Hematopoietic multipotent progenitor cell (in vitro differentiated cells): Measurements from ENCODE around the gene ANO2. TPM values are rescaled to one million over a fixed set of nuclear protein-coding genes. Genes with fewer than 3 reads are reported as not detected.
"Not testable (repeated sequence)": the region's sequence is repeated elsewhere in the genome, so short reads cannot be mapped to it uniquely, and the experiment has no call there.

Experiments
- DNase-seq, 3 donors: peaks; one replicate each; pipeline ENCODE4 v3.0.0-alpha.2; 2011 to 2015; ENCODE audit warnings: low read depth in 2 of 3, low spot score in 2 of 3
- total RNA-seq: library from RNA; depleted of rRNA; stranded (reverse); fragments of >200 nt; gene quantifications from one replicate; pipeline ENCODE4 v1.2.3, GENCODE V29; 2012

ANO2 gene
- total RNA-seq, 1 donor, result 0.81 TPM

DNA sequence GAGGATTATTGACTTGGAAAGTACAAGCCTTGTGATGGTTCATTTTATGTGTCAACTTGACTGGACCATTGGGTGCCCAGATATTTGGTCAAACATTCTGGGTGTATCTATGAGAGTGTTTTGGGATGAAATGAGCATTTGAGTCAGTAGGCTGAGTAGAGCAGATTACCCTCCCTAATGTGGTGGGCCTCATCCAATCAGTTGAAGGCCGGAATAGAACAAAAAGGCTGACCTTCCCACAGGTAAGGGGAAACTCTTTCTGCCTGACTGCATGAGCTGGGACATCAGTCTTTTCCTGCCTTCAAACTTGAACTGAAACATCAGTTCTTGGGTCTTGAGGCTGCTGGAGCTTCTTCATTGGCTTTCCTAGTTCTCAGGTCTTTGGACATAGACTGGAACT is 98.1 kb downstream of the ANO2 start:
- DNase-seq, result no peak

DNA sequence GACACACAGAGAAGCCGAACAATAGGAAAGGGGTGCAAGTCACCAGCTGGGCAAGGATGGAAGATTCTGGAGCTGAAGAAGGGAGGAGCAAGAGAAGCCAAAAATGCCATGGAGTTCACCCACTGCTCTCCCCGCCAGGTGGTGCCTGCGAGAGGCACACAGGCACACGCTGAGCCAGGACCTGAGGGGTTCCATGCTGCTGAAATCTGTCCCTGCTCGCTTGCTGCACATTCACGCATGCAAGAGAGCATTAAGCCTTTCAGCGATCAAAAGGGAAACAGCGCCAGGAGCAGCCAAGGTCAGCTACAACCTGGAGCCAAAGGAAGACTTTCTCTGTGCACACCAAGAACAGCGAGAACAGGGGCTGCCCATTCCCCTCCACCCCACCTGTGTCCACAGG is 104.1 kb downstream of the ANO2 start:
- DNase-seq, result no peak

DNA sequence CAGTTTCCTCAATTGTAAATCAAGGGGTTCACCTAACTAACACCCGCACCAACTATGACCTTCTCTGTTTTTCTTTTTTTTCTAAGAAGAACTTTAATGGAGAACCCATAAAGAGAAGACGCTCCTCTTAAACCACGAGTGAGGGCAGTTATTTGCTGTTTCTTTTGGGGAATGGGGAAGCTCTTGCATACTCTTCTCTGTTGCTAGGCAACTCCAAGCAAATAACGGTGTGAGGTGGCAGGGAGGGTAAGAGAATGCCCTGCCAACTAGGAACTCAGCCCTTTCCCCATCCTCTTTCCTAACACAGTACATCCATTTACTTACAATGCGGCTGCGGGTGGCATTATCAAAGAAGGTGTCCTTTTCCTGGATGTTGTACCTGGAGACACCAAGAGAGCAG is 114.9 kb downstream of the ANO2 start:
- peak in 2 of 3 donors; percentile 65 to 90 for DNase-seq

DNA sequence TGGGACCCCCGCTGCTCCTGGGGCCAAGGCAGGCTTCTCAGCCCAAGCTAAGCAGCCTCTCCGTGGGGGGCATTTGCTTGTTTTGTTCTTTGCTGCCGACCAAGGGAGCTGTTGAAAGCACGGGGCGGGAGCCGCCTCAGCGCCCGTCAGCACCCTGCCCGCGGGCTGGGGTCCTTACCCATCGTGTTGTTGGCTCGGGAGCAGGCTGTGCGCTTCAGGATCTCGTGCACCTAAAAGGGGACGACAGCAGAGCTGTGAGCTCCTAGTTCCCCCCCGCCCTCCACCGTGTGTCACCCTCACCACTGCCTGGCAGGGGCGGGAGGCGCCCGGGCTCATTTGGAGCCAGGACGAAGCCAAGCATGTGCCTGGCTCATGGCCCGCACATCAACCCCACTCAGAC is 117.5 kb downstream of the ANO2 start:
- no peak for DNase-seq

DNA sequence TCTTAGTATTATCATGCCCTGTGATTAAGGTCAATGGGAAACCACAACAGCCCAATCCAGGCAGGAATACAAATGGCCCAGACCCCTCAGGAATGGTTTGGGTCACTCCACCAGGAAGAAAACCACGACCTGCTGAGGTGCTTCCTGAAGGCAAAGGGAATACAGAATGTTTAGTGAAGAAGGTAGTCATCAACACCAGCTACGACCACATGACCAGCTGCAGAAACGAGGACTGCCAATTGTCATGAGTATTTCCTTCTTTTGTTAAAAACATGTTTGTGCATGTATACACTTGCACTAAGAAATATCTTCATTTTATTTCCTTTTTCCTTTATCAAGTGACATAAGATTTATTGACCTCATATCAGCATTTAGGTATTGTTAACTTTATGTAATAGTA is 119.3 kb downstream of the ANO2 start:
- DNase-seq, result not testable (repeated sequence)

DNA sequence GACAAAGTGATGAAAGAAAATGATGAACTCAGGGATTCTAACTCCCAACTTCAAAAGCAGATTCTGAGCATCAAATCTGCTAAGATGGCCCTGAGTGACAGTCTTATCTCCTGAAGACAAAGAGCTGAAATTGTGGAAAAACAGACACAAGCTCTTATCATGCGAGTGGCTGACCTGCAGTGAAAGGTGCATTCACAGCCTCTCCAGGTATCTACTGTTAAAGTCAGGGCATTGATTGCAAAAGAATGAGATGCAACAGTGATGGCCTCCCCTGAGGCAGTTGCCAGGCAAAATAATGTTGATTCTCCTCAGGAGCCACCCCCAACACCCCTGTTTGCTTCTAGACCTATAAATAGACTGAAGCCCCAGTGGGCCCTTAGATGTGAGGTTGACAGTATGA is 126.2 kb downstream of the ANO2 start:
- DNase-seq, result not testable (repeated sequence)

DNA sequence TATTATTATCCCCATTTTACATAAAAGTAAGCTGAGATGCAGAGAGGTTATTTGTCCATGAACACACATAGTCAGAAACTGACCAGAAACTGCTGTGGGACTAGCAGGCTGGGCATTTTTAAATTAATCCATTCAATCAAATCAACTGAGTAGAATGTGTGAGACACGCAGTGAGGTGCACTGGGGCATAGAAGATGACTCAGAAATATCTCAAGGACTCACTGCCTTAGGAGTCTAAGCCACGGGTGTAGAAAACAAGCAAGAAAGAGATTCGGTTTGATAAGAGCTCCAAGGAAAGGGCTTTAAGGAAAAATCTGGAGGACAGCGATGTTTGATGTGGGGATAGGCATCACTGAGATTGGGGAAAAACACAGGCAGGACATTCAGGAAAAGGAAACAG is 127.8 kb downstream of the ANO2 start:
- DNase-seq, result no peak

DNA sequence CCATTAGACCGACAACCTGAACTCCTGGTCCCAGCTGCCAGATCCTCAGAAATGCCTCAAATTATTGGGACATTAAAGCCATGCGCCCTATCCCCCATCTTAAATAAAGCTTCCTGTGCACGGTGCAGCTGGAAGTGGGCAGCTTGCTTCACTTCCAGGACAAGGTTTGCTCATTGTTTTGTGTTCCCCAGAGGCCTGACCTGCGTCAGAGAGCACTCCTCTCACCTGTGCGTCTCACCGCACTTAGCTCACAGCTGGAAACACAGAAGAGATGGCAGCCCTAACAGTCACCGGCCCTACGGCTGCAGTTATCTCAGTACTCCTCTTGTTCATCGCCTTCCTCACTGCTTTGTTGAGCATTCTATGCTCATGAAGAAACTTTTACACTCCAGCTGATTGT is 135.5 kb downstream of the ANO2 start:
- no peak for DNase-seq

DNA sequence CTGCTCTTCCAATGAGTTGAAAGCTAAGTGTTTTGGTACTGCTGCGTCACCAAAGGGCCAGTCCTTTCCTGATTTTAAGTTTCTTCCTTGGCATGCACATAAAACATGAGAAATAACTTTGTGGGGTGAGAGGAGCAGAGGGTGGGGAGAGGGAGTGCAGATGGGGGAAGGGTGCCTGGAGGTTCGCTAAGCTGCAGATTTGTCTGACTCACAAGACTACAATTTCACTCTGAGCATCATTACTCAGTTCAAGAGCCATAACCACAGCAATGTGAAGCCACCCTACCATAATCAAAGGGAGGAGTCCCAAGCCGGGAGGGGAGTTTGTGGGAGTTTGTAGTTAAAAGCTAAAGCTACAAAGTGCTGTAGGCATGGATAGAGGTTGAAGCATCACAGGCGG is 136.1 kb downstream of the ANO2 start:
- no peak for DNase-seq

DNA sequence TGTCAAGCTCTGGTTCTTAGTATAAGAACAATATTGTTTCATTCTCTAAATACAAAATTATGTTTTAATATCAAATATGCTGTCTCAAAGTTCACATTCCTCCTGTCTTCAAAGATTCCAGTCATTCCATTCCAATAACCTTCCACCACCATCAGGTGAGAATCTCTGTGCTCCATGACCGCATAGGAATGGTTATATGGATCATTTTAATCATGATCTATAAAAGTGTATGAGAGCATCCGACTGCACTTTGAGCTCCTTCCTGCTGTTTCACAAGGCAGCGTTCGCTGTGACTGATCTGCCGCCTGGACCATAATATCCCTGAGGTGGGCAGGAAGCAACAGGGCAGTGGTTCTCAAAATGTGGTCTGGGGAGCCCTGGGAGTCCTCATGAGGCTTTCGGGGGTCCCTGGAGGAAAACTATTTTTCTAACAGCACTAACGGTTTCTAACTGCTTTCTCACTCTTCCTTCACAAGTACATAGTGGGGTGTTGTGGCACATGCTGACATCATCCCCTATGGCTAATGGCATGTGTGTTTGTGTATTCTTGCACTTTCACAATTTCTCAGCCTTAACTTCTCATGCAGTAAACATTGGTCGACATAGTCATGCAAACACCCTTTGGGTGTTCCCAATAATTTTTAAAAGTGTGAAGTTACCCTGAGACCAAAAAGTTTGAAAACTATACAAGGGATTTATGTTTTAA is 137.4 kb downstream of the ANO2 start:
- no peak for DNase-seq

DNA sequence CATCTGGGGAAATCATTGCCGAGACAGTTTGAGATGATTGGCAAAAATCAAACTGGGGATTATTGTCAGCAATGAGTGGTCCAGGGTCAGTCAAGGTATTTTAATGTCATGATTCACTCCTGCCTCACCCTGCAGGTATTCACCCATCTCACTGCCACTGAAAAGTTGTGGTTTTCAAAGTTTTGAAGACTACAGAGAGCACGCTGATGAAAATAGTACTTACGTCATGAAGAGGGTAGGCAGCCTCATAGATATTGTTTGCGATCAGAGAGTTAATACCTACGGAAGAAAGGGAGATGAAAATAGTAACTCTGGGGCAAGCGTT is 138.0 kb downstream of the ANO2 start:
- no peak for DNase-seq

DNA sequence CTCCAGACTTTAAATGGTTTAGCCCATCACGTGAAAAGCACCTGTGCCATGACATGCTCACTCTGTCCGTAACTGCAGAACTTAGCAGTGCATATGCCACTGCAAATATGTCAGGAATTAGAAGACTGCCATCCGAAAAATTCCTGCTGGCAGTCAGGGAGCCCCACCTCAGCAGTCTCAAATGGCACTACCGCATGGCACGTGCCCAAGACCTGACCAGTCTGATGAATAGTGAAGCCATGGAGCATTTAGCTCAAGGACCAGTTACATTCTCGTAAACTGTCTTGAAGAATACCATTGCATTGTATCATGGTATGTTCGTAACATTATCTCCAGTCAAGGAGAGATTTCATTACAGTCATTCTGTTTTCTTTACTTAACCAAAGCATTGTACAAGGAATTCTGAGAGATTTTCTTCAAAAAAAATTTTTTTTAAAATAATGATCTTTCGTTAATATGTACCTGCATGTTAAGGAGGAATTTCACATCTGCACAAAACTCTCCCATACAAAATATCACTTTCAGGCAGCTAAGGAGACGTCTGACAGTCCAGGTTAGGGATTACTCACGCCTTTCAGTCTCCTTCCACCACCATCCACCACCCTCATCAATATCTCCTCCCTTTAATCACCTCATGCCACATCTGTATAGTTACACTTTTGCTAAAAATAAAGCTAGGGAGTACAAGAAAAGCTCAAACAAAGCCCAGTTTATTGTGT is 138.5 kb downstream of the ANO2 start:
- no peak for DNase-seq

DNA sequence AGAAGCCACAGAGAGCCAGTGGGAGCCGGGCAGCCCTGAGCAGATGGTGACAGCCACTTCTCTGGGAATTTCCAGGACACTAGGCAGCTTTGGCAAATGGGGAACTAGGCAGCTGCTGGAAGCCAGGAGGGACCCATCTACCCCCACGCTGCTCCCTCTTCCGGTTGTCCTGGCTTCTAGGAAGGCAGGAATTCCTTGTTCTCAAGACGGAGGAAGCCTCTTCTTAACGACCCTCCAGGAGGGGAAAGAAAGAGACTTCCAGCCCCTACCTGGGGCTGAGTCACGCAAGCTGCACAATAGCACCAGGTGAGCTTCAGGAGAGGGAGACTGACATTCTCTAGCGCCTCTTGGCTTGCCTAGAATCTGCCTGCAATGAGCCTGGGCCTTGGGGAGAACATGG is 141.5 kb downstream of the ANO2 start:
- no peak for DNase-seq

DNA sequence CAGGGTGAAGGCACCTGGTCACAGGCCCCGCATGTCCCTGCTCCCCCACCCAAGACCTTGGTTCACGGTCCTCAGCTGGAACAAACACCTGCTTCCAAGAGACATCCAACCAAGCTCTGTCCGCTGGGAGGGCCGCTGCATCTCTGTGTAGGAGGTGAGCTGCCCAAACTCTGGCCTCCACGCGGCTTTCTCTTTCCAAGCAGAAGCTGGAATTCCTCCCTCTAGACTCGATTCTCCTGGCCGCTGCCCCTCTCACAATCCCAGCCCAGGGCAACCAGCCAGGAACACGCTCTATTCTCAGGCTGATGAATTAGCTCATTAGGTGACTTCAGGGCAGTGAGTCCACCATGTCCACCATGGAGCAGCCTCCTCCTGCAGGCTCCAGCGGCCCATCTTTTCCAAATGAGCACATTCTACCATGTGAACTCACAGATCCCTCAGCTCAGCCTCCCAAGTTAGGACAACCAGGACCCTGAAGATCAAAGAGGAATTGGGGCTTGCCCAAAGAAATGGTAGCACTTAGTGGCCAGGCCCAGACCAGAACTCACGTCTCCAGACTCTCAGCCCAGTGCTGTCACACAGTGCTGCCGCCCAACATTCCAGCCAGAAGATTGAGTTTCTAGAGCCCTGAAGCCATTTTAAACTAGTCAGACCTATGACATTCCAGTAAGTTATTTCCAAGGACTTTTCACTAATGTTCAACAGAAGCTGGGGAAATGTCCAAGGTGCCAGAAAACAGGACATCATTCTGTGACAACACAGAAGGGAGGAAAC is 146.6 kb downstream of the ANO2 start:
- DNase-seq, result no peak

DNA sequence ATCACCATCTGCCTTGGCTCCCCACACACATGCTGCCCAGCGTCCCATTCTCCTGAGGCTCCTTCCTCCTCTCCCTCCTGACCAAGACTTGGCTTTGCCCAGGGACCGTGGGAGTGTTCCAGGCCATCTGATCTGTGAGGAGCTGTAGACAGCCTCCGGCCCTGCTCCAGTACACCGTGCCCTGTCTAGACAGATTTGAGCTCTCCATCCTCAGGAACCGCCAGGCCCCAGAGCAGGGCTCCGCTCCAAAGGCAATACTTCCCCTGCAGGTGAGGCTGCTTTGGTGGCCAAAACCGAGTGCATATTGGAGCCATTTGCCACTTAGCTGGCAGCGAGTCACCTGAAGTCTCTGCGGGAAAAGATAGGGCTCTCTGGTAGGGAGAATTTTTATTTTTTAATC is 147.4 kb downstream of the ANO2 start:
- no peak for DNase-seq

DNA sequence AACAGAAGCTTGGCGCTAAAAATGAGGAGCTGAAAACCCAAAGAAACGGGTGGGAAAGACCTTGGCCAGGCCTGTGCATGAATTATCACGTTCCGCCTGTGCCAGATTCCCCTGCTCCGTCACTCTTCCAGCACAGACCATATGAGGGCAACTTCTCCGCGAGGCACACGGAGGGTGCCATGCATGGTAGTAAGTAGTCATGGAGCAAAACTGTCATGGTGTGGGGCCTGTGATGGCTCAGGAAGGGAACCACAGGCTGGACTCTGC is 148.2 kb downstream of the ANO2 start:
- no peak for DNase-seq

DNA sequence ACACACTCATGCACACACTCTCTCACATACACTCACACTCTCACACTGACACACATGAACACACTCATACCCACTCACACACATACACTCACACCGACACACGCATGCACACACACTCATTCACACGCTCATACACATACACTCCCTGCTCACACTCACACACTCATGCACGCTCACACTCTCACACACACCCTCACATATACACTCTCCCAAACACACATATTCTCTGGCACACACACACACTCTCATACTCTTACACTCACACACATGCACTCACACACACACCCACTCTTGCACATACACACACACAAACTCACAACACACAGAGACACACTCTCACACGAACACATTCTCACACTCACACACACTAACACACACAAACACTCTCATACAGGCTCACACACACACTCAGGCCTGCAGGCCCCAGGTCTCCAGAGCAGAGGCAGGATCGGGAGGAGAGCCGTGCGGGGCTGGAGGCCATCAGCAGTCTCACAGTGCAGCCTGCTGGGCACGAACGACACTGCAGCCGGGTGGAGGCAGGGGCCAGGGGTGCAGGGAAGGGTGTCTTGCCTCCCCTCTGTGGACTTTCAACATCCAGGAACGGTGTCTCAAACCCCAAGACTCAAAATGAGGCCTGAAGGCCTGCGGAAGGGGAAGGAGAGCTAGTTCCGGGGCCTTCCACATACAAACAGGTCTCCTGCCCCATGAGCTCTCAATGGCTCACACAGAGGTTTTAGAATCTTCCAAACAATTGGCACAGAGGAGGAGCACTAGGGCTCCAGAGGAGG is 148.7 kb downstream of the ANO2 start:
- DNase-seq, result peak in 2 of 3 donors; percentile 37 to 68

DNA sequence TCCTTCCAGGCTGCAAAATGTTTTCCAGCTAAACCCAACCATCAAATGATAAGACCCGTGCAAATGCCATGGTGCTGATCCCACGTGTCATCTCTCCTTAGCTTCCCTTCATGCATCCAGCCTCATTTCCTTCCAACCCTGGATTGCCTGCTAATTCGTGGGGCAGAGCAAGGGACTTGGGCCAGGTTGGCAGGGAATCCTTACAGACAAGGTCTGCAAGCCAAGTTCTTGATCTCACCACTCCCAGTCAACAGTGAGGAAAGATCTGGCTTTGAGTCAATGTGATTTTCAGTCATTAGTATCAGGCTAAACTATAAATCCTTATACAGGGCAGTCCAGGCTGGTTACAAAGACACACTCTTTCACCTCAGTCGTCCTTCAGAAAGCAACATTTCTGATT is 150.9 kb downstream of the ANO2 start:
- DNase-seq, result no peak

DNA sequence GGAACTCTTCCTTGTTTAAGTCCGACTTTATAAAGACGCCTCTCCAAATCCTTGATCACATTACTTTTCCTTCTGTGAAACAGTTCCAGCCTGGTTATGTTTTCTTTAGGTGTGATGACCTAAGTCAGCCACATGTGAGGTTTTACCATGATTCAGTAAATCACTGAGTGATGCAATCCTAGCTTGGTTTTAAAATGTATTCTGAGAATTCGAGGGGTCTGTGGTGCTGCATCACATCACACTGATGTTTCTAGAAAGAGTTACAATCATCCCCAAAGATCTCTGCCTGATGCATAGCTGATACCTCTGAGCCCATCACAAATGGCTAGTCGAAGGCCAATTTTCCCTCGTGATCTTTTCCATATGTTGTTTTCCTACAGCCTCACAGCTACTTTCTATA is 152.7 kb downstream of the ANO2 start:
- DNase-seq, result no peak

DNA sequence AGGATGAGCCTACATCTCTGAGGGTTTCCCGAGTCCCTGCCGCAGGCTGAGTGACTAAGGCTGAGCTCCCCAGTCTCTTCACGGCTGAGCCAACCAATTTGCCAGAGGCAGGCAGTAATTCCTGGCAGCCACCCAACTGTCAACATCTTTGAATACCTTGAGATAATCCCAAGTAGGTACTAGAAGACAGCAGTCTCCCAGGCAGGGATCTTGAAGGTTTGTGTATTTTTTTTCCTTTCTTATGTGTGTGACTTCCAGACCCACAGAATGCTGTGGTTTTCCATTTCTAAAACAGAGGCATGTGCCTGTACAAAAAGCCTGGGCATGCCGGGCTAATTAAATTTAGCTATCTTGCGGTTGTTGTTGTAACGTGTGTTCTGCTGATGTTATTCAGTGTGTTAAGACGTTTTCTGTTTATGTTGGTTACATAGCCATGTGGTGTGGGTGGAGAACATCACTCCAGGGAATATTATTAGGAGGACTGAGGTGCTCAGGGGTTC is 155.5 kb downstream of the ANO2 start:
- DNase-seq, result no peak

DNA sequence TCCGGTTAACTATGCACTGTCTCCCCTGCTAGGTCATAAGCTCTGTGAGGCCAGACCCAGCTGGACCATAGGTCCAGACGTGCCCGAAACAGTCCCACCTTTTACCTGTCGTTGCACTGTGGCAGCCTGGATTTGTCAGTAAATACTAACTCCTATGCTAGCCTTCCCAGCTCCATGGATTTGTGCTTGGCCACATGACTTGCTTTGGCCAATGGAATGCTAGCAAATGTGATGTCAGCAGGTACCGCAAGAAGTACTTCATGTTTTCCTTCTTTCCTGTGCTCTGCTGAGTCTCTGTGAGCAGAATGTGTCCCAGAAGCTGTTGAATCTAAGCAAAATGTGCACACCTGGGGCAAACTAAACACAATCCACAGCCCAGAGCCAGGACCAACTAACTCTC is 157.2 kb downstream of the ANO2 start:
- DNase-seq, result no peak
